ENCODE data around the gene KRTAP10-11.
"Not testable (repeated sequence)": the region's sequence is repeated elsewhere in the genome, so short reads cannot be mapped to it uniquely, and the experiment has no call there.

The KRTAP10-11 gene

GRCh38 chr21:44623575-44623974 lies 22.6 kb upstream of the KRTAP10-11 start:
- POLR2A ChIA-PET: no interaction called here
- H3K4me3 ChIP-seq (ENCODE audit: low read depth, low read length): no peak overlapping the region
- no peak for TF ChIP-seq CTCF (IDR thresholded peaks at IDR 0.05; ENCODE audit: insufficient read depth, low read length, missing control alignments)
- CTCF ChIA-PET: no interaction called here
- no peak for DNase-seq (ENCODE audit: low read depth, low spot score)

GRCh38 chr21:44625756-44626155 lies 20.5 kb upstream of the KRTAP10-11 start:
- no peak for TF ChIP-seq CTCF (IDR thresholded peaks at IDR 0.05; ENCODE audit: insufficient read depth, low read length, missing control alignments)
- CTCF ChIA-PET: no interaction called here
- POLR2A ChIA-PET: no interaction called here
- no peak for DNase-seq (ENCODE audit: low read depth, low spot score)
- H3K4me3 ChIP-seq (ENCODE audit: low read depth, low read length): no peak overlapping the region

- POLR2A ChIA-PET: no interaction called here
- no peak for TF ChIP-seq CTCF (IDR thresholded peaks at IDR 0.05; ENCODE audit: insufficient read depth, low read length, missing control alignments)
- H3K4me3 ChIP-seq (ENCODE audit: low read depth, low read length): no peak overlapping the region
- CTCF ChIA-PET: no interaction called here
- no peak for DNase-seq (ENCODE audit: low read depth, low spot score)
Observed at GRCh38 chr21:44626262-44626661, 20.0 kb upstream of the KRTAP10-11 start.

GRCh38 chr21:44626673-44627143 lies 19.5 kb upstream of the KRTAP10-11 start, which contains the start of gene KRTAP10-9:
KRTAP10-9 (plus strand) TSS chr21:44627093; CDS start chr21:44627172, 79 bp downstream.
- no peak within 1 kb of the TSS for H3K4me3 ChIP-seq (ENCODE audit: low read depth, low read length)
- DNase-seq (ENCODE audit: low read depth, low spot score): no peak
- POLR2A ChIA-PET: no interaction called here
- CTCF ChIA-PET: no interaction called here
- no peak for TF ChIP-seq CTCF (IDR thresholded peaks at IDR 0.05; ENCODE audit: insufficient read depth, low read length, missing control alignments)

GRCh38 chr21:44627181-44627822 lies 18.9 kb upstream of the KRTAP10-11 start:
- POLR2A ChIA-PET; DNase-seq (ENCODE audit: low read depth, low spot score); H3K4me3 ChIP-seq (ENCODE audit: low read depth, low read length); CTCF ChIA-PET: not testable (repeated sequence)

- CTCF ChIA-PET; DNase-seq (ENCODE audit: low read depth, low spot score); POLR2A ChIA-PET; H3K4me3 ChIP-seq (ENCODE audit: low read depth, low read length): not testable (repeated sequence)
Observed at GRCh38 chr21:44627831-44628233, 18.4 kb upstream of the KRTAP10-11 start.

GRCh38 chr21:44628707-44629391 lies 17.4 kb upstream of the KRTAP10-11 start:
- DNase-seq (ENCODE audit: low read depth, low spot score): no peak
- POLR2A ChIA-PET: no interaction called here
- TF ChIP-seq CTCF (IDR thresholded peaks at IDR 0.05; ENCODE audit: insufficient read depth, low read length, missing control alignments): no peak
- CTCF ChIA-PET: no interaction called here
- no peak overlapping the region for H3K4me3 ChIP-seq (ENCODE audit: low read depth, low read length)

All from AG04449 (cell line).